Right lobe of liver (tissue), 6 donors: ENCODE results near the gene NFIB. TPM values are rescaled to one million over a fixed set of nuclear protein-coding genes. Genes with fewer than 3 reads are reported as not detected.

Experiments
- ATAC-seq, 4 donors: fragments of 200-7000 bp; cut with Tn5 transposase; one replicate each; pipeline ENCODE4 v1.9.1; 2020; ENCODE audit warnings: mild to moderate bottlenecking in 4 of 4, moderate library complexity in 4 of 4
- DNase-seq, 3 donors: peaks; one replicate each; pipeline ENCODE4 v3.0.0-alpha.2; 2020
- H3K27ac ChIP-seq, 3 donors: fragments of 200-600 bp; one replicate each; pipeline ENCODE4 v1.8.0; 2022
- H3K27me3 ChIP-seq, 2 donors: fragments of 200-600 bp; one replicate each; pipeline ENCODE4 v1.8.0; 2022
- H3K36me3 ChIP-seq, 4 donors: fragments of 200-600 bp; sonication (generic) in 1 of 4; one replicate each; pipeline versions ENCODE4 v1.5.1 to v1.8.0; 2017 to 2022; ENCODE audit warnings: control low read depth in 1 of 4
- H3K4me1 ChIP-seq, 4 donors: fragments of 200-600 bp; sonication (generic) in 1 of 4; one replicate each; pipeline versions ENCODE4 v1.5.1 to v1.8.0; 2017 to 2022; ENCODE audit warnings: control low read depth in 1 of 4
- H3K4me3 ChIP-seq, 3 donors: fragments of 200-600 bp; one replicate each; pipeline ENCODE4 v1.8.0; 2022
- H3K9me3 ChIP-seq, 4 donors: fragments of 200-600 bp; sonication (generic) in 1 of 4; one replicate each; pipeline versions ENCODE4 v1.5.1 to v1.8.0; 2017 to 2022; ENCODE audit warnings: control low read depth in 1 of 4
- POLR2A ChIP-seq: fragments of 450-650 bp; IDR thresholded peaks from one replicate; pipeline ENCODE4 v1.6.1; 2017; ENCODE audit warnings: antibody characterized with exemption, mild to moderate bottlenecking
- WGBS: methylation state at CpG from one replicate; pipeline ENCODE4 v1.1.6; 2018; ENCODE audit warnings: low coverage, low lambda C conversion rate; ENCODE audit not compliant: insufficient coverage; ENCODE audit errors: missing lambda C conversion rate; 5-methylcytosine and 5-hydroxymethylcytosine counted together
- intact Hi-C, 2 donors: fragments of 100-400 bp; cut with DNase I; formaldehyde crosslinking; loops; one replicate each; pipeline versions ENCODE4 v1.11.2 to v1.14.1; 2022
- total RNA-seq, 6 experiments: library from RNA; depleted of rRNA in 2 of 6; stranded (reverse); fragments of >200 nt in 2 of 6; fragmentation: NEBNext Ultra II Directional in 3 of 6; extraction: Animal tissue kit (Norgen Biotek cat#: 25700) in 3 of 6; gene quantifications; one replicate each; pipeline versions ENCODE4 v1.1.0 to v1.2.4, GENCODE V29; 2016 to 2023
- TF ChIP-seq, protein P1 (sequence below), 4 donors: fragments of 200-600 bp in 3 of 4; fragments of 450-650 bp in 1 of 4; IDR thresholded peaks; one replicate each; pipeline versions ENCODE4 v1.5.1 to v1.8.0; 2016 to 2022; ENCODE audit warnings: antibody characterized with exemption in 4 of 4, mild to moderate bottlenecking in 2 of 4
- donor health status: DM: no; HTN: yes; CAD: no.
- donor health status: DM: no; HTN: no; CAD: no.
- donor health status: DM: no; HTN: no; CAD: no.
- donor health status: DM: no; HTN: yes; CAD: no.
- donor health status: DM: no; HTN: yes; CAD: no.

Gene NFIB
- total RNA-seq, 6 experiments from 2014 or later, result 23.0 to 45.3 (median 39.6) TPM

DNA sequence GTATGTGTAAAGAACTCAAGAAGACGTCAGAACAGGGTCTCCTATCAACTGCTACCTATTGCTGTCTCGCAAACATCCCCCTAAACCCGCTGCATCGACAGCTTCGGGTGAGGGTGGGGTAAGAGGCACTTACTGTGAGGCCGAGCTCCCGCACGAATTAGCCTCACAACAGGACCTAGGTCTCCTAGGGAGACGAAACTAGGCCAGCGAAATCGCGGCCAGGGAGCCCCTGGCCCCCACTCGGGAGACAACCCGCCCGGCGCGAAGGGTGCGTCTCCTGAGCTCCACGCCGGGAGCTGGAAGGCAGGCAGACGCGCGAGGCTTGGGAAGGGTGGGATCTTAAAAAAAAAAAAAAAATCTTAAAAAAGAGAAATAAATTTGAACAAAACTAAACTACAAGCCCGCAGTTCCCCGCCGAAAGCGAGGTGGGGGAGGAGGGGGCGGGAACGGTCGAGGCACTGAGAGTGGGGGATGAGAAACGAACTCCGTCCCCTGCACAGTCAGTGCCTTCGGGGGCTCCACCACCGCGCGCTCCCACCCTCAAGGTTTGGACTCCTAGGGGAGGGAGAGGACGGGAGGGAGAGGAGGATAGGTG lies 33.0 kb upstream of the NFIB start:
- 6% methylated on average over 30 of the region's 37 CpGs for WGBS
- peaks cover 0 to 31% (median 10%) of the 10 kb centered on the region in 4 donors for H3K4me1 ChIP-seq
- DNase-seq (no peak), ATAC-seq (peak in 2 of 4 donors; percentile 3 to 20)
- intact Hi-C loops, result no loop called here
- H3K27me3 ChIP-seq, result peaks cover 3 to 48% of the 10 kb centered on the region in 2 donors
- H3K36me3 ChIP-seq, result no peaks in the 10 kb centered on the region
- H3K27ac ChIP-seq, result no peak overlapping the region
- no peak for TF ChIP-seq POLR2A
- TF ChIP-seq, protein P1, sequence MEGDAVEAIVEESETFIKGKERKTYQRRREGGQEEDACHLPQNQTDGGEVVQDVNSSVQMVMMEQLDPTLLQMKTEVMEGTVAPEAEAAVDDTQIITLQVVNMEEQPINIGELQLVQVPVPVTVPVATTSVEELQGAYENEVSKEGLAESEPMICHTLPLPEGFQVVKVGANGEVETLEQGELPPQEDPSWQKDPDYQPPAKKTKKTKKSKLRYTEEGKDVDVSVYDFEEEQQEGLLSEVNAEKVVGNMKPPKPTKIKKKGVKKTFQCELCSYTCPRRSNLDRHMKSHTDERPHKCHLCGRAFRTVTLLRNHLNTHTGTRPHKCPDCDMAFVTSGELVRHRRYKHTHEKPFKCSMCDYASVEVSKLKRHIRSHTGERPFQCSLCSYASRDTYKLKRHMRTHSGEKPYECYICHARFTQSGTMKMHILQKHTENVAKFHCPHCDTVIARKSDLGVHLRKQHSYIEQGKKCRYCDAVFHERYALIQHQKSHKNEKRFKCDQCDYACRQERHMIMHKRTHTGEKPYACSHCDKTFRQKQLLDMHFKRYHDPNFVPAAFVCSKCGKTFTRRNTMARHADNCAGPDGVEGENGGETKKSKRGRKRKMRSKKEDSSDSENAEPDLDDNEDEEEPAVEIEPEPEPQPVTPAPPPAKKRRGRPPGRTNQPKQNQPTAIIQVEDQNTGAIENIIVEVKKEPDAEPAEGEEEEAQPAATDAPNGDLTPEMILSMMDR (IDR thresholded peaks at IDR 0.05), result no peak
- H3K4me3 ChIP-seq, result peak overlapping the region; percentile 20 to 47 (median 36)
- no peaks in the 10 kb centered on the region for H3K9me3 ChIP-seq

- peaks cover 3 to 49% of the 10 kb centered on the region in 2 donors for H3K27me3 ChIP-seq
- H3K9me3 ChIP-seq, result no peaks in the 10 kb centered on the region
- H3K4me3 ChIP-seq, result no peak overlapping the region
- ATAC-seq, result peak in 1 of 4 donors; percentile 5
- no peak for TF ChIP-seq POLR2A
- TF ChIP-seq, protein P1 (IDR thresholded peaks at IDR 0.05), result no peak
- intact Hi-C loops, result no loop called here
- peaks cover 0 to 31% (median 10%) of the 10 kb centered on the region in 4 donors for H3K4me1 ChIP-seq
- DNase-seq, result no peak
- no peak overlapping the region for H3K27ac ChIP-seq
- H3K36me3 ChIP-seq, result no peaks in the 10 kb centered on the region
- WGBS, result 16% methylated on average over 26 of the region's 35 CpGs
These were observed 32.4 kb upstream of the NFIB start for GRCh38 chr9:14346231-14346791.

- Histone ChIP-seq H3K36me3 (no peaks in the 10 kb centered on the region), H3K4me3 (no peak overlapping the region), H3K27ac (no peak overlapping the region), H3K9me3 (no peaks in the 10 kb centered on the region), H3K4me1 (peaks cover 0 to 31% (median 10%) of the 10 kb centered on the region in 4 donors), H3K27me3 (peaks cover 3 to 49% of the 10 kb centered on the region in 2 donors)
- DNase-seq (no peak), ATAC-seq (no peak)
- 26% methylated on average over 20 of the region's 45 CpGs for WGBS
- TF ChIP-seq POLR2A, result no peak
- intact Hi-C loops, result no loop called here
These were observed 31.7 kb upstream of the NFIB start for GRCh38 chr9:14345354-14346230.

GRCh38 chr9:14344941-14345353 lies 31.0 kb upstream of the NFIB start:
- intact Hi-C loops, result no loop called here
- H3K36me3 ChIP-seq, result no peaks in the 10 kb centered on the region
- no peak overlapping the region for H3K4me3 ChIP-seq
- peaks cover 3 to 47% of the 10 kb centered on the region in 2 donors for H3K27me3 ChIP-seq
- H3K27ac ChIP-seq, result no peak overlapping the region
- WGBS, result 36% methylated on average over 9 of the region's 9 CpGs
- ATAC-seq (no peak), DNase-seq (no peak)
- TF ChIP-seq POLR2A, result no peak
- TF ChIP-seq, protein P1 (IDR thresholded peaks at IDR 0.05), result no peak
- peaks cover 0 to 30% (median 9%) of the 10 kb centered on the region in 4 donors for H3K4me1 ChIP-seq
- no peaks in the 10 kb centered on the region for H3K9me3 ChIP-seq
